ENCODE data around the gene MLLT10. TPM values are rescaled to one million over a fixed set of nuclear protein-coding genes. Genes with fewer than 3 reads are reported as not detected.

MLLT10 gene
- total RNA-seq, 1 experiment from 2014 or later: 60.1 TPM

GRCh38 chr10:21518641-21519396, 15.2 kb upstream of the MLLT10 start:
- ChIA-PET CTCF (interaction anchor here (0.6 to 1.7 kb wide), 10 partner anchors 8 to 240 kb away, joined by 3 to 15 read pairs (median 6); no protein-coding TSS in a partner anchor), POLR2A (interaction anchor here (0.5 to 1.5 kb wide), 18 partner anchors 8 to 429 kb away, joined by 3 to 47 read pairs (median 4); no protein-coding TSS in a partner anchor)
- peaks cover 76% of the 10 kb centered on the region for H3K4me1 Mint-ChIP-seq
- H3K4me3 Mint-ChIP-seq: peak overlapping the region; percentile 88
- peak overlapping the region; percentile 92 for H3K27ac Mint-ChIP-seq
- no peak for DNase-seq (ENCODE audit: low spot score)
- no peaks in the 10 kb centered on the region for H3K36me3 Mint-ChIP-seq
- TF ChIP-seq ATF3 (CRISPR knock-in tag; conservative IDR thresholded peaks at IDR 0.05): no peak
- TF ChIP-seq, protein P1, sequence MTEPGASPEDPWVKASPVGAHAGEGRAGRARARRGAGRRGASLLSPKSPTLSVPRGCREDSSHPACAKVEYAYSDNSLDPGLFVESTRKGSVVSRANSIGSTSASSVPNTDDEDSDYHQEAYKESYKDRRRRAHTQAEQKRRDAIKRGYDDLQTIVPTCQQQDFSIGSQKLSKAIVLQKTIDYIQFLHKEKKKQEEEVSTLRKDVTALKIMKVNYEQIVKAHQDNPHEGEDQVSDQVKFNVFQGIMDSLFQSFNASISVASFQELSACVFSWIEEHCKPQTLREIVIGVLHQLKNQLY (CRISPR knock-in tag; IDR thresholded peaks at IDR 0.05): no peak
- TF ChIP-seq, protein P2, sequence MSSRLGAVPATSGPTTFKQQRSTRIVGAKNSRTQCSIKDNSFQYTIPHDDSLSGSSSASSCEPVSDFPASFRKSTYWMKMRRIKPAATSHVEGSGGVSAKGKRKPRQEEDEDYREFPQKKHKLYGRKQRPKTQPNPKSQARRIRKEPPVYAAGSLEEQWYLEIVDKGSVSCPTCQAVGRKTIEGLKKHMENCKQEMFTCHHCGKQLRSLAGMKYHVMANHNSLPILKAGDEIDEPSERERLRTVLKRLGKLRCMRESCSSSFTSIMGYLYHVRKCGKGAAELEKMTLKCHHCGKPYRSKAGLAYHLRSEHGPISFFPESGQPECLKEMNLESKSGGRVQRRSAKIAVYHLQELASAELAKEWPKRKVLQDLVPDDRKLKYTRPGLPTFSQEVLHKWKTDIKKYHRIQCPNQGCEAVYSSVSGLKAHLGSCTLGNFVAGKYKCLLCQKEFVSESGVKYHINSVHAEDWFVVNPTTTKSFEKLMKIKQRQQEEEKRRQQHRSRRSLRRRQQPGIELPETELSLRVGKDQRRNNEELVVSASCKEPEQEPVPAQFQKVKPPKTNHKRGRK (CRISPR knock-in tag; IDR thresholded peaks at IDR 0.05; ENCODE audit: borderline replicate concordance): no peak
- TF ChIP-seq, protein P3, sequence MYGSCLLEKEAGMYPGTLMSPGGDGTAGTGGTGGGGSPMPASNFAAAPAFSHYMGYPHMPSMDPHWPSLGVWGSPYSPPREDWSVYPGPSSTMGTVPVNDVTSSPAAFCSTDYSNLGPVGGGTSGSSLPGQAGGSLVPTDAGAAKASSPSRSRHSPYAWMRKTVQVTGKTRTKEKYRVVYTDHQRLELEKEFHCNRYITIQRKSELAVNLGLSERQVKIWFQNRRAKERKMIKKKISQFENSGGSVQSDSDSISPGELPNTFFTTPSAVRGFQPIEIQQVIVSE (CRISPR knock-in tag; IDR thresholded peaks at IDR 0.05; ENCODE audit: borderline replicate concordance): no peak
- TF ChIP-seq SP1 (CRISPR knock-in tag; conservative IDR thresholded peaks at IDR 0.05): no peak
- no peak for TF ChIP-seq CREB1 (CRISPR knock-in tag; IDR thresholded peaks at IDR 0.05)
- no peak for TF ChIP-seq NR1H2 (CRISPR knock-in tag; IDR thresholded peaks at IDR 0.05)
- TF ChIP-seq CREM (CRISPR knock-in tag; IDR thresholded peaks at IDR 0.05): no peak
- TF ChIP-seq ATF1 (CRISPR knock-in tag; IDR thresholded peaks at IDR 0.05): no peak
- TF ChIP-seq RORB (CRISPR knock-in tag; IDR thresholded peaks at IDR 0.05): no peak
- no peak for TF ChIP-seq ZNF121 (CRISPR knock-in tag; IDR thresholded peaks at IDR 0.05)
- TF ChIP-seq TP53 (CRISPR knock-in tag; IDR thresholded peaks at IDR 0.05): no peak
- TF ChIP-seq ZMAT4 (CRISPR knock-in tag; IDR thresholded peaks at IDR 0.05): no peak
- no peak for TF ChIP-seq JAZF1 (CRISPR knock-in tag; IDR thresholded peaks at IDR 0.05)
- TF ChIP-seq HMGXB4 (CRISPR knock-in tag; IDR thresholded peaks at IDR 0.05): no peak
- TF ChIP-seq KAT7 (CRISPR knock-in tag; IDR thresholded peaks at IDR 0.05; ENCODE audit: borderline replicate concordance): no peak
- no peak for TF ChIP-seq PRRX2 (CRISPR knock-in tag; IDR thresholded peaks at IDR 0.05)
- no peak for TF ChIP-seq ZNF396 (CRISPR knock-in tag; IDR thresholded peaks at IDR 0.05; ENCODE audit: borderline replicate concordance)
- TF ChIP-seq ZNF281 (CRISPR knock-in tag; IDR thresholded peaks at IDR 0.05): no peak
- ATAC-seq: no peak
- no peaks in the 10 kb centered on the region for H3K9me3 Mint-ChIP-seq
- H3K27me3 Mint-ChIP-seq (ENCODE audit: low read depth): peaks cover 32% of the 10 kb centered on the region

Measured in WTC11 (cell line).